HL-60 (cell line): Measurements from ENCODE around the gene NHERF2.

Experiments used
- CTCF ChIP-seq: IDR thresholded peaks from one replicate; pipeline ENCODE4 v1.5.1; 2011; ENCODE audit warnings: low read length, control low read depth, inconsistent platforms; ENCODE audit not compliant: insufficient read depth
- GABPA ChIP-seq: IDR thresholded peaks from 2 replicates; pipeline ENCODE4 v1.6.1; 2012; ENCODE audit warnings: low read depth
- POLR2AphosphoS5 ChIP-seq: IDR thresholded peaks from 2 replicates; pipeline ENCODE4 v1.6.1; 2012; ENCODE audit warnings: low read depth
- REST ChIP-seq: IDR thresholded peaks from 2 replicates; pipeline ENCODE4 v1.6.1; 2012; ENCODE audit warnings: low read depth; ENCODE audit not compliant: insufficient replicate concordance
- SPI1 ChIP-seq: IDR thresholded peaks from 2 replicates; pipeline ENCODE4 v1.6.1; 2012; ENCODE audit warnings: low read depth, mild to moderate bottlenecking, borderline replicate concordance

GRCh38 chr16:2056077-2056476, 29.4 kb downstream of the NHERF2 start:
- TF ChIP-seq CTCF = no peak
- TF ChIP-seq POLR2AphosphoS5 = no peak
- no peak for TF ChIP-seq GABPA
- TF ChIP-seq REST = no peak
- no peak for TF ChIP-seq SPI1
